ENCODE data around the gene ANXA5.

DNA sequence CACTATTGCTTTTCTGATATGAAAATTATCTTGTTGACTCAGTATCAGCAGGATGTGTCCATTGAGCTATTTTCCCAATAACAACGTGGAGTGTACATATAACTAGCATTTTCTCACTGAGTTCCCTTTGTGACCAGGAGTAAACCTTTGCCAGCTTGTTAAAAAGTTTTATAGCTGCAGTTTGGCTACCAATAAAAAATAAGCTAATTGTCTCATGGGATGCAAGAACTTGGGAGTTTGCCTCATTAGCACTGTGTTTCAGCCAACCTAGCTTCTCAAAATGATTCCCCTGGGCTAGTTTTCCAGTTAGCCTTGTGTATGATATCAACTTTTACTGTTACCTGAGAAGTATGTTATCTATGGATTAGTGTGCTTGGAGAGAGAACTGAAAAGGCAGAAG, 24.9 kb upstream of the ANXA5 start:
- TF ChIP-seq GABPA (IDR thresholded peaks at IDR 0.05; ENCODE audit: low read depth), result no peak
- no peak for TF ChIP-seq POLR2AphosphoS5 (IDR thresholded peaks at IDR 0.05; ENCODE audit: low read depth)
